Tibial nerve (tissue), 4 donors: Measurements from ENCODE around the gene GBF1. TPM values are rescaled to one million over a fixed set of nuclear protein-coding genes. Genes with fewer than 3 reads are reported as not detected.
"Not testable (repeated sequence)": the region's sequence is repeated elsewhere in the genome, so short reads cannot be mapped to it uniquely, and the experiment has no call there.

Experiments used
- DNase-seq, 2 donors: peaks; one replicate each; pipeline ENCODE4 v3.0.0-alpha.2; 2019; ENCODE audit warnings: low spot score in 2 of 2
- H3K27ac ChIP-seq, 4 donors: fragments of 200-600 bp; sonication (generic) in 3 of 4; one replicate each; pipeline ENCODE4 v1.5.1; 2017 to 2019; ENCODE audit warnings: mild to moderate bottlenecking in 1 of 4
- H3K27me3 ChIP-seq, 2 donors: fragments of 200-600 bp; sonication (generic) in 1 of 2; one replicate each; pipeline versions ENCODE4 v1.5.1 to v1.6.0; 2017 to 2019
- H3K36me3 ChIP-seq, 3 donors: fragments of 200-600 bp; sonication (generic); one replicate each; pipeline ENCODE4 v1.5.1; 2018 to 2019
- H3K4me1 ChIP-seq, 4 donors: fragments of 200-600 bp; sonication (generic) in 3 of 4; one replicate each; pipeline ENCODE4 v1.5.1; 2017 to 2019
- H3K4me3 ChIP-seq, 4 donors: fragments of 200-600 bp; sonication (generic) in 3 of 4; one replicate each; pipeline ENCODE4 v1.5.1; 2017 to 2019; ENCODE audit warnings: mild to moderate bottlenecking in 1 of 4, moderate library complexity in 1 of 4
- H3K9me3 ChIP-seq, 4 donors: fragments of 200-600 bp; sonication (generic) in 3 of 4; one replicate each; pipeline ENCODE4 v1.5.1; 2017 to 2019
- EP300 ChIP-seq, 2 donors: sonication (generic); formaldehyde crosslinking; IDR thresholded peaks; one replicate each; pipeline ENCODE4 v1.6.1; 2017; ENCODE audit warnings: antibody characterized with exemption in 2 of 2, mild to moderate bottlenecking in 1 of 2
- POLR2A ChIP-seq, 2 donors: fragments of 450-650 bp; IDR thresholded peaks; one replicate each; pipeline ENCODE4 v1.6.1; 2017; ENCODE audit warnings: antibody characterized with exemption in 2 of 2, mild to moderate bottlenecking in 2 of 2, moderate library complexity in 2 of 2
- WGBS, 2 donors: methylation state at CpG; one replicate each; pipeline ENCODE4 v1.1.5; 2018; 5-methylcytosine and 5-hydroxymethylcytosine counted together
- total RNA-seq, 4 donors: library from RNA; depleted of rRNA; stranded (reverse); fragments of >200 nt; gene quantifications; one replicate each; pipeline ENCODE4 v1.1.0, GENCODE V29; 2016
- TF ChIP-seq, protein P1 (sequence below), 5 experiments: fragments of 200-600 bp in 3 of 5; fragments of 450-650 bp in 2 of 5; sonication (generic) in 3 of 5; IDR thresholded peaks; one replicate each; pipeline ENCODE4 v1.5.1; 2016 to 2019; ENCODE audit warnings: antibody characterized with exemption in 5 of 5, mild to moderate bottlenecking in 3 of 5, moderate library complexity in 2 of 5

Gene GBF1
- total RNA-seq, 4 donors from 2014 or later: 31.0 to 38.0 (median 36.1) TPM

- DNase-seq: no peak
- Histone ChIP-seq H3K9me3 (no peaks in the 10 kb centered on the region), H3K27ac (peak overlapping the region; percentile 25 to 90 (median 87)), H3K4me3 (peak overlapping the region; percentile 61 to 84 (median 73)), H3K4me1 (peaks cover 0 to 71% (median 37%) of the 10 kb centered on the region in 4 donors), H3K36me3 (no peaks in the 10 kb centered on the region), H3K27me3 (peaks cover 0 to 1% of the 10 kb centered on the region in 2 donors)
- TF ChIP-seq EP300 (IDR thresholded peaks at IDR 0.05): no peak
- no peak for TF ChIP-seq POLR2A (IDR thresholded peaks at IDR 0.05)
- TF ChIP-seq, protein P1, sequence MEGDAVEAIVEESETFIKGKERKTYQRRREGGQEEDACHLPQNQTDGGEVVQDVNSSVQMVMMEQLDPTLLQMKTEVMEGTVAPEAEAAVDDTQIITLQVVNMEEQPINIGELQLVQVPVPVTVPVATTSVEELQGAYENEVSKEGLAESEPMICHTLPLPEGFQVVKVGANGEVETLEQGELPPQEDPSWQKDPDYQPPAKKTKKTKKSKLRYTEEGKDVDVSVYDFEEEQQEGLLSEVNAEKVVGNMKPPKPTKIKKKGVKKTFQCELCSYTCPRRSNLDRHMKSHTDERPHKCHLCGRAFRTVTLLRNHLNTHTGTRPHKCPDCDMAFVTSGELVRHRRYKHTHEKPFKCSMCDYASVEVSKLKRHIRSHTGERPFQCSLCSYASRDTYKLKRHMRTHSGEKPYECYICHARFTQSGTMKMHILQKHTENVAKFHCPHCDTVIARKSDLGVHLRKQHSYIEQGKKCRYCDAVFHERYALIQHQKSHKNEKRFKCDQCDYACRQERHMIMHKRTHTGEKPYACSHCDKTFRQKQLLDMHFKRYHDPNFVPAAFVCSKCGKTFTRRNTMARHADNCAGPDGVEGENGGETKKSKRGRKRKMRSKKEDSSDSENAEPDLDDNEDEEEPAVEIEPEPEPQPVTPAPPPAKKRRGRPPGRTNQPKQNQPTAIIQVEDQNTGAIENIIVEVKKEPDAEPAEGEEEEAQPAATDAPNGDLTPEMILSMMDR (IDR thresholded peaks at IDR 0.05): no peak
- WGBS, 2 donors: 0 to 4% methylated on average over 4 of the region's 4 CpGs
These were observed 560 bp downstream of the GBF1 start for GRCh38 chr10:102245932-102246251.

DNA sequence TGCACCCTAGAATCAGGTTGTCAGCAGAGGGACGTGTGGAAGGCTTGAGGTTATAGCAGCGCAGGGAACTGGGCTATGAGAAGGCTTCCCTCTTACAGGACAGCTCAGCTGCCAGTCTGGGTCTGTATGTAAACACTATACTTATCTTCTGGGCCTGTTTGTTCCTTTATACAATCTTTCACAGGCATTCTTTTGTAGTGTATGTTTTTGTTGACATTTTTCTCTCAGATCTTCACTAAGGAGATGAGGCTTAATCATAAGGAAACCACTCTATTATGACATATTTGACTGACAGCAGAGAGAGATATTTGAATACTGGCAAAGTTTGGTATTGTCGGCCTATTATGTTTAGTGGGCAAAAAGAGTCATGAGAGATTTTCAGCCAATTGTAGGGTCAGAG, 929 bp downstream of the GBF1 start:
- no peak for DNase-seq
- no peaks in the 10 kb centered on the region for H3K27me3 ChIP-seq
- H3K9me3 ChIP-seq: no peaks in the 10 kb centered on the region
- no peaks in the 10 kb centered on the region for H3K36me3 ChIP-seq
- TF ChIP-seq, protein P1 (IDR thresholded peaks at IDR 0.05): no peak
- H3K4me3 ChIP-seq: peak overlapping the region; percentile 61 to 84 (median 73)
- WGBS, 2 donors: 10 to 18% methylated on average over 3 of the region's 3 CpGs
- H3K4me1 ChIP-seq: peaks cover 0 to 67% (median 33%) of the 10 kb centered on the region in 4 donors
- H3K27ac ChIP-seq: peak overlapping the region; percentile 25 to 90 (median 87)

DNA sequence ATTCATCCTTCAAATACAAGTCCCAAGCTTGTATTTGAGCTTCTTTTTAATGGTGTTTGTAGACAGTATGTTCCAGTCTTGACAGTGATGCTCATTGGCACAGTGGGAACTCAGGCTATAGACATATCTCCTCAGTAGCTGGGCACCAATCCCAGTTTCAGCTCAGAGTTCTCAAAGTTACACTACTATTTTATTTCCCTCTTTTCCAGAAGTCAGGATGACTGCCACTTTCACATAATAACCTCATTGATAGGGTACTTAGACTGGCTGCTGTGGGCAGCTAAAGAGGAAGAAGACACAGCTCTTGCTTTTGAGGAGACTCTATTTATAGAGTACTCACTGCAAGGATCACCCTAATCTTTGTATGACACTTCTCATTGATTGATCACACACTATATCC, 2.4 kb downstream of the GBF1 start:
- peaks cover 0 to 5% (median 0%) of the 10 kb centered on the region in 3 donors for H3K36me3 ChIP-seq
- no peak overlapping the region for H3K27ac ChIP-seq
- no peaks in the 10 kb centered on the region for H3K9me3 ChIP-seq
- H3K4me3 ChIP-seq: no peak overlapping the region
- no peak for DNase-seq
- H3K27me3 ChIP-seq: no peaks in the 10 kb centered on the region
- peaks cover 0 to 54% (median 25%) of the 10 kb centered on the region in 4 donors for H3K4me1 ChIP-seq
- TF ChIP-seq EP300 (IDR thresholded peaks at IDR 0.05): no peak
- no peak for TF ChIP-seq POLR2A (IDR thresholded peaks at IDR 0.05)
- TF ChIP-seq, protein P1 (IDR thresholded peaks at IDR 0.05): no peak

GRCh38 chr10:102252508-102252907, 7.2 kb downstream of the GBF1 start:
- Histone ChIP-seq H3K4me1 (peaks cover 0 to 28% (median 9%) of the 10 kb centered on the region in 4 donors), H3K36me3 (peaks cover 0 to 12% (median 0%) of the 10 kb centered on the region in 3 donors)
- not testable (repeated sequence) for DNase-seq, H3K27me3 ChIP-seq, H3K27ac ChIP-seq, H3K9me3 ChIP-seq, H3K4me3 ChIP-seq
- 95% methylated on average over 3 of the region's 3 CpGs for WGBS, 2 donors

DNA sequence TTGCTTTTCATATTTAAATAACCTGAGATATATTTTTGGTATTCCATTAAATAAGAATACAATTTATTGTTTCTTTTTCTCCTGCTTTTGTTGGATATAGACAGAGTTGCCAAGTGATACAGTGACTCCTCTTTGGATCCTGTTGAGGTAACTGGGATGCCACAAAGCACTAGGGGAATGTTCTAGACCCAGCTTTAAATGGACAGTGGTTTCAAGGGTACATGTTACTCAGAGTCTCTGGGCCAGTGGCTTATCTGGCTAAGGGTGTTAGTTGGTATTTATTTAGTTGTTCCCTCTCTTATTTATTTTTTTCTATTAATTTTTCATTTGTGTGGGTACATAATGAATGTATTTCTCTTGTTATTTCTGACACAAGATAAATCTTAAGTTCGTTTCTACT, 9.1 kb downstream of the GBF1 start:
- no peak for DNase-seq
- Histone ChIP-seq H3K36me3 (peaks cover 0 to 14% (median 0%) of the 10 kb centered on the region in 3 donors), H3K27ac (no peak overlapping the region), H3K9me3 (no peaks in the 10 kb centered on the region), H3K4me1 (peaks cover 0 to 9% (median 0%) of the 10 kb centered on the region in 4 donors), H3K27me3 (no peaks in the 10 kb centered on the region), H3K4me3 (no peak overlapping the region)
- TF ChIP-seq POLR2A (IDR thresholded peaks at IDR 0.05) (no peak), EP300 (IDR thresholded peaks at IDR 0.05) (no peak)
- TF ChIP-seq, protein P1 (IDR thresholded peaks at IDR 0.05): no peak
- WGBS, 2 donors: 55 to 71% methylated on average over 1 of the region's 1 CpG

- peaks cover 0 to 24% (median 0%) of the 10 kb centered on the region in 3 donors for H3K36me3 ChIP-seq
- H3K4me1 ChIP-seq: no peaks in the 10 kb centered on the region
- 96% methylated on average over 2 of the region's 2 CpGs for WGBS, 2 donors
- H3K4me3 ChIP-seq: no peak overlapping the region
- no peak overlapping the region for H3K27ac ChIP-seq
- no peaks in the 10 kb centered on the region for H3K9me3 ChIP-seq
- no peaks in the 10 kb centered on the region for H3K27me3 ChIP-seq
- TF ChIP-seq POLR2A (IDR thresholded peaks at IDR 0.05): no peak
- TF ChIP-seq, protein P1 (IDR thresholded peaks at IDR 0.05): no peak
- TF ChIP-seq EP300 (IDR thresholded peaks at IDR 0.05): no peak
- DNase-seq: no peak
These were observed 10.1 kb downstream of the GBF1 start for GRCh38 chr10:102255404-102255803.
